ENCODE data around the gene L3MBTL2. TPM values are rescaled to one million over a fixed set of nuclear protein-coding genes. Genes with fewer than 3 reads are reported as not detected.
A peak's percentile ranks its signal among the peaks of the same experiment; 100 is the strongest.

Gene L3MBTL2
- total and polyA plus RNA-seq, 2 of the 13 experiments (the other 11 are each of a cell fraction or from before 2014, with no cell fraction given), result 13.8 to 33.7 TPM

- TF ChIP-seq ISX (CRISPR knock-in tag; conservative IDR thresholded peaks at IDR 0.05) (no peak), HNF1B (CRISPR knock-in tag; IDR thresholded peaks at IDR 0.05) (no peak; the same call in 1 of the 2 replicates), ATF4 (CRISPR knock-in tag; IDR thresholded peaks at IDR 0.05) (no peak), NKX3-1 (CRISPR knock-in tag; IDR thresholded peaks at IDR 0.05) (no peak), SAP130 (CRISPR knock-in tag; IDR thresholded peaks at IDR 0.05; ENCODE audit: low read depth) (peak; percentile 77), HNRNPK (IDR thresholded peaks at IDR 0.05; ENCODE audit: low read depth, low read length, poor library complexity, severe bottlenecking) (no peak), SRSF9 (IDR thresholded peaks at IDR 0.05; ENCODE audit: borderline replicate concordance, insufficient read depth, low read depth, low read length, poor library complexity, severe bottlenecking) (no peak), PBX3 (CRISPR knock-in tag; IDR thresholded peaks at IDR 0.05; ENCODE audit: borderline replicate concordance) (no peak), ZFP36L1 (CRISPR knock-in tag; IDR thresholded peaks at IDR 0.05) (peak; percentile 32; the same call in 1 of the 2 replicates), ZNF407 (CRISPR knock-in tag; IDR thresholded peaks at IDR 0.05; ENCODE audit: not compliant biosample characterization) (no peak), NAIF1 (CRISPR knock-in tag; IDR thresholded peaks at IDR 0.05; ENCODE audit: borderline replicate concordance) (0 out of 2 replicates have a peak, but pooled peaks have one; percentile 65)
Observed at GRCh38 chr22:41197038-41197972, 7.8 kb upstream of the L3MBTL2 start (continued).
